Endothelial cell of umbilical vein (primary cell): Measurements from ENCODE around the gene PRPF38B. TPM values are rescaled to one million over a fixed set of nuclear protein-coding genes. Genes with fewer than 3 reads are reported as not detected.

Experiments
- BruUV-seq: library from RNA; stranded (reverse); fragments of 400-500 nt; replicated peaks from 2 replicates; lab custom pipeline; 2021; lab: Mats Ljungman, UMichigan
- CTCF ChIA-PET: fragments of 300-600, 350-600 bp; sonication (Branson Sonifier 250); formaldehyde crosslinking; loops from one replicate; lab custom pipeline; 2021; ENCODE audit warnings: antibody characterized with exemption, inconsistent platforms; lab: Charles Lee
- POLR2A ChIA-PET: fragments of 300-600, 350-600 bp; sonication (Branson Sonifier 250); formaldehyde crosslinking; loops from one replicate; lab custom pipeline; 2021; ENCODE audit warnings: antibody characterized with exemption, inconsistent platforms; lab: Charles Lee
- DNase-seq: peaks from one replicate; pipeline ENCODE4 v3.0.0-alpha.2; 2011; ENCODE audit warnings: low read depth, low spot score
- FAIRE-seq: peaks from 2 replicates; lab custom pipeline; 2011; peaks lifted over from hg19 to GRCh38; lab: Jason Lieb, UNC
- H2AFZ ChIP-seq: 2 replicates; pipeline ENCODE4 v1.6.0; 2012; ENCODE audit warnings: low read depth, low read length, control low read depth, inconsistent platforms
- H3K27ac ChIP-seq: 2 replicates; pipeline ENCODE4 v1.5.1; 2011; ENCODE audit warnings: low read depth, mild to moderate bottlenecking, control low read depth, low read length, moderate library complexity; ENCODE audit not compliant: insufficient read depth
- H3K27me3 ChIP-seq, 2 experiments: 2 replicates each; pipeline versions ENCODE4 v1.6.0 to v1.6.1; 2011; ENCODE audit warnings: low read length in 2 of 2, mixed read lengths in 1 of 2; ENCODE audit not compliant: control insufficient read depth in 2 of 2, insufficient read depth in 2 of 2
- H3K36me3 ChIP-seq, 2 experiments: 2 replicates in 1 of 2; 3 replicates in 1 of 2; pipeline ENCODE4 v1.5.1; 2011; ENCODE audit warnings: low read length in 2 of 2, mild to moderate bottlenecking in 1 of 2, moderate library complexity in 1 of 2; ENCODE audit not compliant: control insufficient read depth in 2 of 2, insufficient read depth in 2 of 2; ENCODE audit errors: extremely low read depth in 1 of 2
- H3K4me1 ChIP-seq: 3 replicates; pipeline ENCODE4 v1.5.1; 2011; ENCODE audit warnings: mild to moderate bottlenecking, low read length; ENCODE audit not compliant: control insufficient read depth, insufficient read depth; ENCODE audit errors: extremely low read depth
- H3K4me2 ChIP-seq: 2 replicates; pipeline ENCODE4 v1.6.1; 2011; ENCODE audit warnings: low read length, control low read depth, mixed read lengths; ENCODE audit not compliant: insufficient read depth
- H3K4me3 ChIP-seq, 3 experiments: fragments of 200-600 bp in 1 of 3; sonication (generic), shearing (Covaris generic) in 1 of 3; replicated peaks in 1 of 3; 2 replicates each; pipeline ENCODE4 v1.5.1; 2011 to 2016; ENCODE audit warnings: control low read depth in 3 of 3, low read length in 3 of 3, mild to moderate bottlenecking in 2 of 3, inconsistent platforms in 1 of 3, low read depth in 1 of 3, moderate library complexity in 1 of 3; ENCODE audit not compliant: insufficient read depth in 1 of 3
- H3K79me2 ChIP-seq: 2 replicates; pipeline ENCODE4 v1.6.0; 2012; ENCODE audit warnings: low read length, inconsistent platforms; ENCODE audit not compliant: control insufficient read depth, insufficient read depth
- H3K9ac ChIP-seq: replicated peaks from 2 replicates; pipeline ENCODE3; 2011; ENCODE audit warnings: low read length, control low read depth; ENCODE audit not compliant: insufficient read depth; ENCODE audit errors: extremely low read depth
- H3K9me1 ChIP-seq: replicated peaks from 3 replicates; pipeline ENCODE4 v1.6.0; 2011; ENCODE audit warnings: mild to moderate bottlenecking, low read length; ENCODE audit not compliant: control insufficient read depth, insufficient read depth; ENCODE audit errors: extremely low read depth
- H3K9me3 ChIP-seq: replicated peaks from 2 replicates; pipeline ENCODE4 v1.5.1; 2012; ENCODE audit warnings: low read length, inconsistent platforms; ENCODE audit not compliant: control insufficient read depth, insufficient read depth
- H4K20me1 ChIP-seq: replicated peaks from 2 replicates; pipeline ENCODE3; 2011; ENCODE audit warnings: mild to moderate bottlenecking, low read length; ENCODE audit not compliant: control insufficient read depth, insufficient read depth; ENCODE audit errors: extremely low read depth
- CTCF ChIP-seq, 2 donors: IDR thresholded peaks; 1 replicate in 1 of 2; 2 replicates in 1 of 2; pipeline ENCODE4 v1.5.1; 2011; ENCODE audit warnings: low read length in 2 of 2, mild to moderate bottlenecking in 2 of 2, moderate library complexity in 2 of 2, control low read depth in 1 of 2, inconsistent platforms in 1 of 2, low read depth in 1 of 2; ENCODE audit not compliant: insufficient read depth in 1 of 2; ENCODE audit errors: extremely low read depth in 1 of 2
- EZH2 ChIP-seq: IDR thresholded peaks from 2 replicates; pipeline ENCODE4 v1.6.1; 2012; ENCODE audit warnings: borderline replicate concordance, low read depth, mild to moderate bottlenecking, moderate library complexity, low read length, inconsistent platforms; ENCODE audit not compliant: severe bottlenecking
- FOS ChIP-seq: IDR thresholded peaks from 2 replicates; pipeline ENCODE4 v1.6.1; 2011; ENCODE audit warnings: mild to moderate bottlenecking, low read length, moderate library complexity, borderline replicate concordance; ENCODE audit not compliant: insufficient read depth
- GATA2 ChIP-seq: IDR thresholded peaks from 2 replicates; pipeline ENCODE4 v1.7.0; 2011; ENCODE audit warnings: low read depth, mild to moderate bottlenecking, moderate library complexity, mixed read lengths, low read length; ENCODE audit not compliant: insufficient read length, insufficient read depth
- JUN ChIP-seq: IDR thresholded peaks from 2 replicates; pipeline ENCODE4 v1.6.1; 2011; ENCODE audit warnings: borderline replicate concordance, low read depth; ENCODE audit not compliant: insufficient read length, insufficient read depth
- MYC ChIP-seq: IDR thresholded peaks from one replicate; pipeline ENCODE4 v1.6.1; 2011; ENCODE audit warnings: mild to moderate bottlenecking, low read depth, low read length
- POLR2A ChIP-seq: IDR thresholded peaks from 2 replicates; pipeline ENCODE4 v1.6.1; 2012; ENCODE audit warnings: low read depth, mild to moderate bottlenecking, control low read depth, low read length
- POLR2AphosphoS5 ChIP-seq: IDR thresholded peaks from 2 replicates; pipeline ENCODE4 v1.6.1; 2012; ENCODE audit warnings: low read depth, mild to moderate bottlenecking, control low read depth, low read length, moderate library complexity; ENCODE audit not compliant: insufficient read depth
- dilution Hi-C: fragments of 300-500 bp; cut with MboI; formaldehyde crosslinking; loops from one replicate; pipeline ENCODE4 v1.15.0; 2019; ENCODE audit warnings: low sequenced_read_pairs; ENCODE audit not compliant: extremely low pct_ligation_motif_present
- intact Hi-C: fragments of 100-400 bp; cut with micrococcal nuclease; formaldehyde crosslinking; loops from one replicate; pipeline ENCODE4 v1.10.0; 2022
- polyA plus RNA-seq, 4 experiments: library from polyadenylated mRNA; depleted of rRNA in 3 of 4; stranded (reverse) in 3 of 4; unstranded in 1 of 4; fragments of >200 nt; gene quantifications; 2 replicates each; pipeline versions ENCODE4 v1.2.1 to v1.2.3, GENCODE V29; 2011 to 2012; ENCODE audit warnings: missing spikeins in 1 of 4
- total RNA-seq: library from RNA; stranded (reverse); gene quantifications from 2 replicates; pipeline ENCODE4 v1.2.3, GENCODE V29; 2021
- TF ChIP-seq, protein P1 (sequence below): IDR thresholded peaks from 2 replicates; pipeline ENCODE4 v1.6.1; 2011; ENCODE audit not compliant: insufficient read depth, insufficient read length

Gene PRPF38B
- total and polyA plus RNA-seq, 2 donors (not counting 3 experiments of a cell fraction or from before 2014, with no cell fraction given) = 19.3 to 46.6 TPM

GRCh38 chr1:108717774-108718316, 25.7 kb downstream of the PRPF38B start:
- Histone ChIP-seq H3K27me3 (no peaks in the 10 kb centered on the region), H2AFZ (no peak overlapping the region), H3K4me3 (no peak overlapping the region), H3K79me2 (no peaks in the 10 kb centered on the region), H3K27ac (no peak overlapping the region), H3K9ac (no peak overlapping the region), H3K4me2 (no peak overlapping the region), H3K9me3 (no peaks in the 10 kb centered on the region), H3K4me1 (peaks cover 15% of the 10 kb centered on the region), H3K9me1 (no peaks in the 10 kb centered on the region), H3K36me3 (no peaks in the 10 kb centered on the region), H4K20me1 (no peaks in the 10 kb centered on the region)
- ChIA-PET CTCF (interaction anchor here (1.1 to 1.5 kb wide), 2 partner anchors 14 to 26 kb away, joined by 4 to 7 read pairs; partner anchors contain the start of gene PRPF38B), POLR2A (no interaction called here)
- intact Hi-C loops = no loop called here
- FAIRE-seq (no peak), DNase-seq (no peak)
- no TSS peak for BruUV-seq
- TF ChIP-seq, protein P1, sequence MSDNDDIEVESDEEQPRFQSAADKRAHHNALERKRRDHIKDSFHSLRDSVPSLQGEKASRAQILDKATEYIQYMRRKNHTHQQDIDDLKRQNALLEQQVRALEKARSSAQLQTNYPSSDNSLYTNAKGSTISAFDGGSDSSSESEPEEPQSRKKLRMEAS = no peak
- no peak for TF ChIP-seq POLR2A
- TF ChIP-seq CTCF (IDR thresholded peaks at IDR 0.05; ENCODE audit: extremely low read depth in 1 of 2, insufficient read depth in 1 of 2, low read depth in 1 of 2, low read length in 2 of 2) = no peak
- TF ChIP-seq EZH2 = no peak
- TF ChIP-seq POLR2AphosphoS5 = no peak
- no peak for TF ChIP-seq JUN
- TF ChIP-seq FOS = no peak
- TF ChIP-seq MYC = no peak
- TF ChIP-seq GATA2 = no peak
- dilution Hi-C loops = no loop called here
